ENCODE measurements around the gene ALX4. TPM values are rescaled to one million over a fixed set of nuclear protein-coding genes. Genes with fewer than 3 reads are reported as not detected.

Gene ALX4
- total and polyA plus RNA-seq, 2 donors (not counting 3 experiments of a cell fraction or from before 2014, with no cell fraction given) = not detected

DNA sequence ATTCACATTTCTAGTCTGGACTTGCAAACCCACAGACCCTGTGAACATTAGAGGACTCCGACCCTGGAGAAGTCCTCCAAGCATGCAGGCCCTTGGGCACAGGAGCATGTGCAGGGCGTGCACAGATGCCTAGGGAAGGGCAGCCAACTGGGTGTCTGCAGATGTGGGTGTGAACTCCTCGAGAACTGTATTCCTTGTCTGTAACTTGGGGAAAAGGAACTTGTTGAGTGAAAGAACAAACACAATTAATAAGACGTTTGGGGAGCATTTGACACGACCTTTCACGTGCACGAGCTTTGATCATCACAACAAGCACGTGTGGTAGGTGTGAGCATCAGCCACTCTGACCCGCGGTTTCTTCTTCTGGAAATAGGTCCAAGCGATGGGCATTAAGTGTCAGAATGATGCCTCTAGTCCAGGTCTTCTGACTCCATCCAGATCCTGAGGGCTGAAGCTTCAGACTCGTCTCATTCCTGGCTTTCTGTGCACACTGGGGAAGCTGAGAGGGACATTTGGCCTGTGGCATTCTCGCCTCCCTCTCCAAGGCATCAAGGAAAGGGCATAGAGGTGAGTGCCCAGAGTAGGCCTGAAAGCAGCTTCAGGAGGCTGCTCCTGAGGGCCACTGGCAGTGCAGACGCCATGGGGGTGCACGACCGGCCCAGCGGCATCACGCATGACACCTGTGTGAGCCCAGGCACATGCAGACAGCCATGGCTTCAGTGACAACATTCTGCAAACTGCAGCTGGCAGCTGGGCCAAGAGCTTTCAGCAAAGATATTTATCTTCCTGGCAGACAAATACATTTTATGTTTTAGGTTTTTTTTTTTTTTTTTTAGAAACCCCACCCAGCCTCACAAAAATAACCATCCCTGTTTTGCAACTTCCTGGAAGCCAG lies 32.5 kb downstream of the ALX4 start:
- intact Hi-C loops (cut with micrococcal nuclease) = no loop called here
- BruUV-seq (replicated peaks) = no TSS peak
- H3K27me3 ChIP-seq (ENCODE audit: control insufficient read depth in 2 of 2, insufficient read depth in 2 of 2, low read length in 2 of 2) = peaks cover 0 to 1% of the 10 kb centered on the region in 2 experiments
- no peaks in the 10 kb centered on the region for H3K36me3 ChIP-seq (ENCODE audit: control insufficient read depth in 2 of 2, extremely low read depth in 1 of 2, insufficient read depth in 2 of 2, low read length in 2 of 2)
- H3K9me1 ChIP-seq (replicated peaks; ENCODE audit: control insufficient read depth, extremely low read depth, insufficient read depth, low read length) = no peaks in the 10 kb centered on the region
- H2AFZ ChIP-seq (ENCODE audit: low read depth, low read length) = no peak overlapping the region
- dilution Hi-C loops (cut with MboI; ENCODE audit: extremely low pct_ligation_motif_present, low sequenced_read_pairs) = no loop called here
- H3K4me1 ChIP-seq (ENCODE audit: control insufficient read depth, extremely low read depth, insufficient read depth, low read length) = no peaks in the 10 kb centered on the region
- no peak for TF ChIP-seq POLR2AphosphoS5 (IDR thresholded peaks at IDR 0.05; ENCODE audit: insufficient read depth, low read depth, low read length)
- no peak for TF ChIP-seq FOS (IDR thresholded peaks at IDR 0.05; ENCODE audit: borderline replicate concordance, insufficient read depth, low read length)
- TF ChIP-seq EZH2 (IDR thresholded peaks at IDR 0.05; ENCODE audit: borderline replicate concordance, low read depth, low read length, severe bottlenecking) = no peak
- TF ChIP-seq POLR2A (IDR thresholded peaks at IDR 0.05; ENCODE audit: low read depth, low read length) = no peak
- ChIA-PET POLR2A (no interaction called here), CTCF (interaction anchor here (0.9 to 3.7 kb wide), 3 partner anchors 9 to 12 kb away, joined by 3 to 13 read pairs (median 4); no protein-coding TSS in a partner anchor)
- H3K9me3 ChIP-seq (replicated peaks; ENCODE audit: control insufficient read depth, insufficient read depth, low read length) = no peaks in the 10 kb centered on the region
- no peak overlapping the region for H3K27ac ChIP-seq (ENCODE audit: insufficient read depth, low read depth, low read length)
- no peaks in the 10 kb centered on the region for H3K79me2 ChIP-seq (ENCODE audit: control insufficient read depth, insufficient read depth, low read length)
- no peak overlapping the region for H3K4me2 ChIP-seq (ENCODE audit: insufficient read depth, low read length)
- H3K4me3 ChIP-seq (replicated peaks in 1 of 3; ENCODE audit: insufficient read depth in 1 of 3, low read depth in 1 of 3, low read length in 3 of 3) = no peak overlapping the region
- H3K9ac ChIP-seq (replicated peaks; ENCODE audit: extremely low read depth, insufficient read depth, low read length) = no peak overlapping the region
- FAIRE-seq (no peak), DNase-seq (ENCODE audit: low read depth, low spot score) (no peak)
- no peaks in the 10 kb centered on the region for H4K20me1 ChIP-seq (replicated peaks; ENCODE audit: control insufficient read depth, extremely low read depth, insufficient read depth, low read length)

DNA sequence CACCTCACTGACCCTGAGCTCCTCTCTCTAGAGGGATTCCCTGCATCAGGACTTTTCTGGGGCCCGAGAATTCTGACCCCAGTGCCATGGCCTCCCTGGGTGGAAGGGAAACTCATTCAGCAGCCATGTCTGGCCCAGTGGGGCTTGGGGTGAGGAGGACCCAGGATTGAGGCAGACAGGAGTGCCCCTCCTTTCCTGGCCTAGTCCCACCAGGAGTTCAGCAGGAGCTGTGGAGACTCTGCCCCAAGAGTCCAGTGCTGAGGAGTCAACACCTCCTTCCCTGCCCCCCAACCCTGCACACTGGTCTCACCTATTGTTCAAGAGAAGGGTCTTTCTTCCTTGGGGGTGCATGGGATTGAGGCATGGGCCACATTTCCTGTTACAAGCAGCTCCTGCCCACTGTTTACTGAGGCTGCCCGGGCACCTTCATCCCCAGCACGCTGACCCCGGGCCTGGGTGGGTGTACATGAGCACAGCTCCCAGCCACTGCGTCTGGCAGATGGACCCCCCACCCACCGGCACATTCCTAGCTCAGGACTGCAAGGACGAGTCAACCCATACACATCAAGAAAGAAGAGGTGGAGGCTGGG lies 33.9 kb downstream of the ALX4 start:
- no peaks in the 10 kb centered on the region for H3K79me2 ChIP-seq (ENCODE audit: control insufficient read depth, insufficient read depth, low read length)
- no peaks in the 10 kb centered on the region for H3K4me1 ChIP-seq (ENCODE audit: control insufficient read depth, extremely low read depth, insufficient read depth, low read length)
- TF ChIP-seq JUN (IDR thresholded peaks at IDR 0.05; ENCODE audit: borderline replicate concordance, insufficient read depth, insufficient read length, low read depth) (no peak), FOS (IDR thresholded peaks at IDR 0.05; ENCODE audit: borderline replicate concordance, insufficient read depth, low read length) (no peak), MYC (IDR thresholded peaks at IDR 0.05; ENCODE audit: low read depth, low read length) (no peak), EZH2 (IDR thresholded peaks at IDR 0.05; ENCODE audit: borderline replicate concordance, low read depth, low read length, severe bottlenecking) (no peak), GATA2 (IDR thresholded peaks at IDR 0.05; ENCODE audit: insufficient read depth, insufficient read length, low read depth, low read length) (no peak), POLR2AphosphoS5 (IDR thresholded peaks at IDR 0.05; ENCODE audit: insufficient read depth, low read depth, low read length) (no peak), POLR2A (IDR thresholded peaks at IDR 0.05; ENCODE audit: low read depth, low read length) (no peak)
- TF ChIP-seq, protein P1, sequence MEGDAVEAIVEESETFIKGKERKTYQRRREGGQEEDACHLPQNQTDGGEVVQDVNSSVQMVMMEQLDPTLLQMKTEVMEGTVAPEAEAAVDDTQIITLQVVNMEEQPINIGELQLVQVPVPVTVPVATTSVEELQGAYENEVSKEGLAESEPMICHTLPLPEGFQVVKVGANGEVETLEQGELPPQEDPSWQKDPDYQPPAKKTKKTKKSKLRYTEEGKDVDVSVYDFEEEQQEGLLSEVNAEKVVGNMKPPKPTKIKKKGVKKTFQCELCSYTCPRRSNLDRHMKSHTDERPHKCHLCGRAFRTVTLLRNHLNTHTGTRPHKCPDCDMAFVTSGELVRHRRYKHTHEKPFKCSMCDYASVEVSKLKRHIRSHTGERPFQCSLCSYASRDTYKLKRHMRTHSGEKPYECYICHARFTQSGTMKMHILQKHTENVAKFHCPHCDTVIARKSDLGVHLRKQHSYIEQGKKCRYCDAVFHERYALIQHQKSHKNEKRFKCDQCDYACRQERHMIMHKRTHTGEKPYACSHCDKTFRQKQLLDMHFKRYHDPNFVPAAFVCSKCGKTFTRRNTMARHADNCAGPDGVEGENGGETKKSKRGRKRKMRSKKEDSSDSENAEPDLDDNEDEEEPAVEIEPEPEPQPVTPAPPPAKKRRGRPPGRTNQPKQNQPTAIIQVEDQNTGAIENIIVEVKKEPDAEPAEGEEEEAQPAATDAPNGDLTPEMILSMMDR (IDR thresholded peaks at IDR 0.05; ENCODE audit: extremely low read depth in 1 of 2, insufficient read depth in 1 of 2, low read depth in 1 of 2, low read length in 2 of 2) = no peak
- TF ChIP-seq, protein P2, sequence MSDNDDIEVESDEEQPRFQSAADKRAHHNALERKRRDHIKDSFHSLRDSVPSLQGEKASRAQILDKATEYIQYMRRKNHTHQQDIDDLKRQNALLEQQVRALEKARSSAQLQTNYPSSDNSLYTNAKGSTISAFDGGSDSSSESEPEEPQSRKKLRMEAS (IDR thresholded peaks at IDR 0.05; ENCODE audit: insufficient read depth, insufficient read length) = no peak
- H4K20me1 ChIP-seq (replicated peaks; ENCODE audit: control insufficient read depth, extremely low read depth, insufficient read depth, low read length) = no peaks in the 10 kb centered on the region
- POLR2A ChIA-PET = no interaction called here
- DNase-seq (ENCODE audit: low read depth, low spot score) (no peak), FAIRE-seq (no peak)
- CTCF ChIA-PET = interaction anchor here (3.7 kb wide), 1 partner anchor 10 kb away, joined by 13 read pairs; no protein-coding TSS in a partner anchor
- no peak overlapping the region for H3K27ac ChIP-seq (ENCODE audit: insufficient read depth, low read depth, low read length)
- no peaks in the 10 kb centered on the region for H3K36me3 ChIP-seq (ENCODE audit: control insufficient read depth in 2 of 2, extremely low read depth in 1 of 2, insufficient read depth in 2 of 2, low read length in 2 of 2)
- H3K9me3 ChIP-seq (replicated peaks; ENCODE audit: control insufficient read depth, insufficient read depth, low read length) = no peaks in the 10 kb centered on the region
- no TSS peak for BruUV-seq (replicated peaks)
- H3K27me3 ChIP-seq (ENCODE audit: control insufficient read depth in 2 of 2, insufficient read depth in 2 of 2, low read length in 2 of 2) = peaks cover 0 to 1% of the 10 kb centered on the region in 2 experiments
- no peak overlapping the region for H2AFZ ChIP-seq (ENCODE audit: low read depth, low read length)
- dilution Hi-C loops (cut with MboI; ENCODE audit: extremely low pct_ligation_motif_present, low sequenced_read_pairs) = no loop called here
- no peak overlapping the region for H3K4me2 ChIP-seq (ENCODE audit: insufficient read depth, low read length)
- H3K9ac ChIP-seq (replicated peaks; ENCODE audit: extremely low read depth, insufficient read depth, low read length) = no peak overlapping the region
- H3K4me3 ChIP-seq (replicated peaks in 1 of 3; ENCODE audit: insufficient read depth in 1 of 3, low read depth in 1 of 3, low read length in 3 of 3) = no peak overlapping the region
- intact Hi-C loops (cut with micrococcal nuclease) = no loop called here
- no peaks in the 10 kb centered on the region for H3K9me1 ChIP-seq (replicated peaks; ENCODE audit: control insufficient read depth, extremely low read depth, insufficient read depth, low read length)

All from endothelial cell of umbilical vein (primary cell).